Liver (tissue), 3 donors: ENCODE results near the gene TNPO2.

Experiments used
- EGR1 ChIP-seq, 2 donors: IDR thresholded peaks; 2 replicates each; pipeline ENCODE4 v1.6.1; 2016 to 2018; ENCODE audit warnings: antibody characterized with exemption in 2 of 2, low read depth in 2 of 2
- FOXA1 ChIP-seq: IDR thresholded peaks from 2 replicates; pipeline ENCODE4 v1.6.1; 2016; ENCODE audit warnings: antibody characterized with exemption
- GABPA ChIP-seq, 2 donors: IDR thresholded peaks in 1 of 2; conservative IDR thresholded peaks in 1 of 2; 2 replicates each; pipeline ENCODE4 v1.6.1; 2016; ENCODE audit warnings: antibody characterized with exemption in 2 of 2, mild to moderate bottlenecking in 1 of 2, moderate library complexity in 1 of 2
- HNF4A ChIP-seq, 2 donors: conservative IDR thresholded peaks; 2 replicates each; pipeline ENCODE4 v1.6.1; 2016; ENCODE audit warnings: antibody characterized with exemption in 2 of 2, mild to moderate bottlenecking in 2 of 2
- JUND ChIP-seq, 2 donors: IDR thresholded peaks; 2 replicates each; pipeline ENCODE4 v1.6.1; 2016; ENCODE audit warnings: antibody characterized with exemption in 2 of 2
- RAD21 ChIP-seq, 2 donors: IDR thresholded peaks; 2 replicates each; pipeline ENCODE4 v1.6.1; 2016; ENCODE audit warnings: antibody characterized with exemption in 2 of 2, mild to moderate bottlenecking in 2 of 2
- RXRA ChIP-seq, 2 donors: IDR thresholded peaks; 2 replicates each; pipeline ENCODE4 v1.6.1; 2017 to 2018; ENCODE audit warnings: antibody characterized with exemption in 2 of 2, mild to moderate bottlenecking in 1 of 2
- TF ChIP-seq, protein P1 (sequence below): IDR thresholded peaks from 2 replicates; pipeline ENCODE4 v1.6.1; 2016; ENCODE audit warnings: antibody characterized with exemption
- TF ChIP-seq, protein P2 (sequence below): fragments of 150-350 bp; IDR thresholded peaks from 2 replicates; pipeline ENCODE4 v1.5.1; 2017; ENCODE audit warnings: improper control_type of control experiment, low read depth, low read length; ENCODE audit not compliant: missing input control
- TF ChIP-seq, protein P3 (sequence below): IDR thresholded peaks from 2 replicates; pipeline ENCODE4 v1.6.1; 2016; ENCODE audit warnings: antibody characterized with exemption
- TF ChIP-seq, protein P4 (sequence below): IDR thresholded peaks from 2 replicates; pipeline ENCODE4 v1.6.1; 2016; ENCODE audit warnings: antibody characterized with exemption
- TF ChIP-seq, protein P5 (sequence below): IDR thresholded peaks from 2 replicates; pipeline ENCODE4 v1.6.1; 2016; ENCODE audit warnings: antibody characterized with exemption, mild to moderate bottlenecking
- donor health status: healthy.
- donor health status: healthy.

DNA sequence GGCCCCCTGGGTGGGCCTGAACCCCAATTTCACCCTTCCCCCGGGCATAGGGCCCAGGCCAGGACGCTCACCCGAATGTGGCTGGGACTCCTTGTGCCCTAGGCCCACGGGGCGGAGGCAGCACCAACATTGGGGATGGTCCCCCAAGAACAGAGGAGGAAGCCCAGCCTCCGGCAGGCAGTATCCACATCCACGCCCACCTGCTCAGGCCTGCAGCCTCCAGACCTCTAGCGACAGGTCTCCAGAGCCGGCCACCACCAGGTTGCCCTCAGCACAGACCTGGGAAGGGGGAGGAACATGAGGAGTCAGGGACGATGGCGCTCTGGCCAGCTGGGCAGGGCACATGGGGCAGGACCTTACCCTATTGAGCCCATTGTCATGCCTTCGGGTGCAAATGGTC is 34.7 kb downstream of the TNPO2 start:
- TF ChIP-seq, protein P1, sequence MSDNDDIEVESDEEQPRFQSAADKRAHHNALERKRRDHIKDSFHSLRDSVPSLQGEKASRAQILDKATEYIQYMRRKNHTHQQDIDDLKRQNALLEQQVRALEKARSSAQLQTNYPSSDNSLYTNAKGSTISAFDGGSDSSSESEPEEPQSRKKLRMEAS: no peak
- TF ChIP-seq, protein P2, sequence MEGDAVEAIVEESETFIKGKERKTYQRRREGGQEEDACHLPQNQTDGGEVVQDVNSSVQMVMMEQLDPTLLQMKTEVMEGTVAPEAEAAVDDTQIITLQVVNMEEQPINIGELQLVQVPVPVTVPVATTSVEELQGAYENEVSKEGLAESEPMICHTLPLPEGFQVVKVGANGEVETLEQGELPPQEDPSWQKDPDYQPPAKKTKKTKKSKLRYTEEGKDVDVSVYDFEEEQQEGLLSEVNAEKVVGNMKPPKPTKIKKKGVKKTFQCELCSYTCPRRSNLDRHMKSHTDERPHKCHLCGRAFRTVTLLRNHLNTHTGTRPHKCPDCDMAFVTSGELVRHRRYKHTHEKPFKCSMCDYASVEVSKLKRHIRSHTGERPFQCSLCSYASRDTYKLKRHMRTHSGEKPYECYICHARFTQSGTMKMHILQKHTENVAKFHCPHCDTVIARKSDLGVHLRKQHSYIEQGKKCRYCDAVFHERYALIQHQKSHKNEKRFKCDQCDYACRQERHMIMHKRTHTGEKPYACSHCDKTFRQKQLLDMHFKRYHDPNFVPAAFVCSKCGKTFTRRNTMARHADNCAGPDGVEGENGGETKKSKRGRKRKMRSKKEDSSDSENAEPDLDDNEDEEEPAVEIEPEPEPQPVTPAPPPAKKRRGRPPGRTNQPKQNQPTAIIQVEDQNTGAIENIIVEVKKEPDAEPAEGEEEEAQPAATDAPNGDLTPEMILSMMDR: no peak
- no peak for TF ChIP-seq EGR1 (IDR thresholded peaks at IDR 0.05; ENCODE audit: low read depth in 2 of 2)
- no peak for TF ChIP-seq RAD21 (IDR thresholded peaks at IDR 0.05)
- TF ChIP-seq, protein P3, sequence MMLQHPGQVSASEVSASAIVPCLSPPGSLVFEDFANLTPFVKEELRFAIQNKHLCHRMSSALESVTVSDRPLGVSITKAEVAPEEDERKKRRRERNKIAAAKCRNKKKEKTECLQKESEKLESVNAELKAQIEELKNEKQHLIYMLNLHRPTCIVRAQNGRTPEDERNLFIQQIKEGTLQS: no peak
- no peak for TF ChIP-seq JUND (IDR thresholded peaks at IDR 0.05)
- TF ChIP-seq, protein P4, sequence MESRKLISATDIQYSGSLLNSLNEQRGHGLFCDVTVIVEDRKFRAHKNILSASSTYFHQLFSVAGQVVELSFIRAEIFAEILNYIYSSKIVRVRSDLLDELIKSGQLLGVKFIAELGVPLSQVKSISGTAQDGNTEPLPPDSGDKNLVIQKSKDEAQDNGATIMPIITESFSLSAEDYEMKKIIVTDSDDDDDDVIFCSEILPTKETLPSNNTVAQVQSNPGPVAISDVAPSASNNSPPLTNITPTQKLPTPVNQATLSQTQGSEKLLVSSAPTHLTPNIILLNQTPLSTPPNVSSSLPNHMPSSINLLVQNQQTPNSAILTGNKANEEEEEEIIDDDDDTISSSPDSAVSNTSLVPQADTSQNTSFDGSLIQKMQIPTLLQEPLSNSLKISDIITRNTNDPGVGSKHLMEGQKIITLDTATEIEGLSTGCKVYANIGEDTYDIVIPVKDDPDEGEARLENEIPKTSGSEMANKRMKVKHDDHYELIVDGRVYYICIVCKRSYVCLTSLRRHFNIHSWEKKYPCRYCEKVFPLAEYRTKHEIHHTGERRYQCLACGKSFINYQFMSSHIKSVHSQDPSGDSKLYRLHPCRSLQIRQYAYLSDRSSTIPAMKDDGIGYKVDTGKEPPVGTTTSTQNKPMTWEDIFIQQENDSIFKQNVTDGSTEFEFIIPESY: no peak
- TF ChIP-seq FOXA1: no peak
- TF ChIP-seq HNF4A (conservative IDR thresholded peaks at IDR 0.05): no peak
- TF ChIP-seq GABPA (IDR thresholded peaks at IDR 0.05 in 1 of 2, conservative IDR thresholded peaks at IDR 0.05 in 1 of 2): no peak
- TF ChIP-seq, protein P5, sequence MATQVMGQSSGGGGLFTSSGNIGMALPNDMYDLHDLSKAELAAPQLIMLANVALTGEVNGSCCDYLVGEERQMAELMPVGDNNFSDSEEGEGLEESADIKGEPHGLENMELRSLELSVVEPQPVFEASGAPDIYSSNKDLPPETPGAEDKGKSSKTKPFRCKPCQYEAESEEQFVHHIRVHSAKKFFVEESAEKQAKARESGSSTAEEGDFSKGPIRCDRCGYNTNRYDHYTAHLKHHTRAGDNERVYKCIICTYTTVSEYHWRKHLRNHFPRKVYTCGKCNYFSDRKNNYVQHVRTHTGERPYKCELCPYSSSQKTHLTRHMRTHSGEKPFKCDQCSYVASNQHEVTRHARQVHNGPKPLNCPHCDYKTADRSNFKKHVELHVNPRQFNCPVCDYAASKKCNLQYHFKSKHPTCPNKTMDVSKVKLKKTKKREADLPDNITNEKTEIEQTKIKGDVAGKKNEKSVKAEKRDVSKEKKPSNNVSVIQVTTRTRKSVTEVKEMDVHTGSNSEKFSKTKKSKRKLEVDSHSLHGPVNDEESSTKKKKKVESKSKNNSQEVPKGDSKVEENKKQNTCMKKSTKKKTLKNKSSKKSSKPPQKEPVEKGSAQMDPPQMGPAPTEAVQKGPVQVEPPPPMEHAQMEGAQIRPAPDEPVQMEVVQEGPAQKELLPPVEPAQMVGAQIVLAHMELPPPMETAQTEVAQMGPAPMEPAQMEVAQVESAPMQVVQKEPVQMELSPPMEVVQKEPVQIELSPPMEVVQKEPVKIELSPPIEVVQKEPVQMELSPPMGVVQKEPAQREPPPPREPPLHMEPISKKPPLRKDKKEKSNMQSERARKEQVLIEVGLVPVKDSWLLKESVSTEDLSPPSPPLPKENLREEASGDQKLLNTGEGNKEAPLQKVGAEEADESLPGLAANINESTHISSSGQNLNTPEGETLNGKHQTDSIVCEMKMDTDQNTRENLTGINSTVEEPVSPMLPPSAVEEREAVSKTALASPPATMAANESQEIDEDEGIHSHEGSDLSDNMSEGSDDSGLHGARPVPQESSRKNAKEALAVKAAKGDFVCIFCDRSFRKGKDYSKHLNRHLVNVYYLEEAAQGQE: no peak
- no peak for TF ChIP-seq RXRA (IDR thresholded peaks at IDR 0.05)
